ENCODE measurements around the gene FBXL14. TPM values are rescaled to one million over a fixed set of nuclear protein-coding genes. Genes with fewer than 3 reads are reported as not detected.

The FBXL14 gene
- total RNA-seq, 4 donors from 2014 or later = 10.9 to 16.4 (median 13.1) TPM

- Histone ChIP-seq H3K27me3 (no peaks in the 10 kb centered on the region), H3K9me3 (no peaks in the 10 kb centered on the region), H3K27ac (peak overlapping the region in 3 of 4 donors; percentile 66 to 97 (median 75)), H3K4me1 (peaks cover 12 to 88% (median 35%) of the 10 kb centered on the region in 3 donors), H3K4me3 (peak overlapping the region in 1 of 2 donors; percentile 89), H3K36me3 (no peaks in the 10 kb centered on the region)
- WGBS, 2 donors (ENCODE audit: low coverage in 1 of 2) = 8 to 12% methylated on average over 3 of the region's 3 CpGs
- ATAC-seq = no peak
- TF ChIP-seq POLR2AphosphoS5 (IDR thresholded peaks at IDR 0.05) (no peak), CTCF (IDR thresholded peaks at IDR 0.05) (peak in 1 of 4 experiments; percentile 11)
Observed at GRCh38 chr12:1591034-1591433, 3.3 kb downstream of the FBXL14 start.

GRCh38 chr12:1590221-1590979 lies 4.0 kb downstream of the FBXL14 start:
- 19 to 39% methylated on average over 7 to 12 of the region's 12 CpGs for WGBS, 2 donors (ENCODE audit: low coverage in 1 of 2)
- no peaks in the 10 kb centered on the region for H3K9me3 ChIP-seq
- no peak for TF ChIP-seq POLR2AphosphoS5 (IDR thresholded peaks at IDR 0.05)
- H3K27ac ChIP-seq = peak overlapping the region in 3 of 4 donors; percentile 66 to 97 (median 75)
- H3K36me3 ChIP-seq = no peaks in the 10 kb centered on the region
- H3K27me3 ChIP-seq = no peaks in the 10 kb centered on the region
- no peak for ATAC-seq
- peaks cover 12 to 88% (median 35%) of the 10 kb centered on the region in 3 donors for H3K4me1 ChIP-seq
- peak overlapping the region; percentile 3 to 89 for H3K4me3 ChIP-seq

- no peaks in the 10 kb centered on the region for H3K9me3 ChIP-seq
- ATAC-seq = no peak
- H3K36me3 ChIP-seq = no peaks in the 10 kb centered on the region
- no peaks in the 10 kb centered on the region for H3K27me3 ChIP-seq
- H3K4me1 ChIP-seq = peaks cover 12 to 86% (median 34%) of the 10 kb centered on the region in 3 donors
- no peak for TF ChIP-seq EP300 (IDR thresholded peaks at IDR 0.05)
- TF ChIP-seq POLR2A (IDR thresholded peaks at IDR 0.05) = no peak
- no peak for TF ChIP-seq POLR2AphosphoS5 (IDR thresholded peaks at IDR 0.05)
- no peak for TF ChIP-seq CTCF (IDR thresholded peaks at IDR 0.05)
- peak overlapping the region in 3 of 4 donors; percentile 40 to 69 (median 65) for H3K27ac ChIP-seq
- H3K4me3 ChIP-seq = no peak overlapping the region
- 53 to 70% methylated on average over 2 to 3 of the region's 3 CpGs for WGBS, 2 donors (ENCODE audit: low coverage in 1 of 2)
Observed at GRCh38 chr12:1588575-1588947, 5.8 kb downstream of the FBXL14 start.

GRCh38 chr12:1587927-1588574 lies 6.3 kb downstream of the FBXL14 start:
- Histone ChIP-seq H3K9me3 (no peaks in the 10 kb centered on the region), H3K27me3 (no peaks in the 10 kb centered on the region), H3K4me3 (no peak overlapping the region), H3K36me3 (no peaks in the 10 kb centered on the region), H3K4me1 (peaks cover 12 to 86% (median 29%) of the 10 kb centered on the region in 3 donors), H3K27ac (peak overlapping the region; percentile 40 to 69 (median 67))
- ATAC-seq = no peak
- 16 to 27% methylated on average over 5 of the region's 5 CpGs for WGBS, 2 donors (ENCODE audit: low coverage in 1 of 2)
- TF ChIP-seq CTCF (IDR thresholded peaks at IDR 0.05) (no peak), POLR2AphosphoS5 (IDR thresholded peaks at IDR 0.05) (no peak), POLR2A (IDR thresholded peaks at IDR 0.05) (no peak), EP300 (IDR thresholded peaks at IDR 0.05) (no peak)

GRCh38 chr12:1584326-1584725 lies 10.1 kb downstream of the FBXL14 start:
- TF ChIP-seq POLR2AphosphoS5 (IDR thresholded peaks at IDR 0.05) (no peak), EP300 (IDR thresholded peaks at IDR 0.05) (no peak), POLR2A (IDR thresholded peaks at IDR 0.05) (no peak), CTCF (IDR thresholded peaks at IDR 0.05) (no peak)
- no peak overlapping the region for H3K27ac ChIP-seq
- no peak overlapping the region for H3K4me3 ChIP-seq
- WGBS, 2 donors (ENCODE audit: low coverage in 1 of 2) = 81 to 88% methylated on average over 4 of the region's 4 CpGs
- no peaks in the 10 kb centered on the region for H3K27me3 ChIP-seq
- H3K9me3 ChIP-seq = no peaks in the 10 kb centered on the region
- peaks cover 8 to 59% (median 9%) of the 10 kb centered on the region in 3 donors for H3K4me1 ChIP-seq
- no peaks in the 10 kb centered on the region for H3K36me3 ChIP-seq
- ATAC-seq = no peak

All from gastroesophageal sphincter (tissue), 4 donors.